GM21786 (cell line): ENCODE data around the gene FCSK.
"Not testable (repeated sequence)": the region's sequence is repeated elsewhere in the genome, so short reads cannot be mapped to it uniquely, and the experiment has no call there.

Experiments used
- ATAC-seq: cut with Tn5 transposase; IDR thresholded peaks from one replicate; pipeline ENCODE4 v1.9.1; 2021; ENCODE audit not compliant: unreplicated experiment

The FCSK gene

DNA sequence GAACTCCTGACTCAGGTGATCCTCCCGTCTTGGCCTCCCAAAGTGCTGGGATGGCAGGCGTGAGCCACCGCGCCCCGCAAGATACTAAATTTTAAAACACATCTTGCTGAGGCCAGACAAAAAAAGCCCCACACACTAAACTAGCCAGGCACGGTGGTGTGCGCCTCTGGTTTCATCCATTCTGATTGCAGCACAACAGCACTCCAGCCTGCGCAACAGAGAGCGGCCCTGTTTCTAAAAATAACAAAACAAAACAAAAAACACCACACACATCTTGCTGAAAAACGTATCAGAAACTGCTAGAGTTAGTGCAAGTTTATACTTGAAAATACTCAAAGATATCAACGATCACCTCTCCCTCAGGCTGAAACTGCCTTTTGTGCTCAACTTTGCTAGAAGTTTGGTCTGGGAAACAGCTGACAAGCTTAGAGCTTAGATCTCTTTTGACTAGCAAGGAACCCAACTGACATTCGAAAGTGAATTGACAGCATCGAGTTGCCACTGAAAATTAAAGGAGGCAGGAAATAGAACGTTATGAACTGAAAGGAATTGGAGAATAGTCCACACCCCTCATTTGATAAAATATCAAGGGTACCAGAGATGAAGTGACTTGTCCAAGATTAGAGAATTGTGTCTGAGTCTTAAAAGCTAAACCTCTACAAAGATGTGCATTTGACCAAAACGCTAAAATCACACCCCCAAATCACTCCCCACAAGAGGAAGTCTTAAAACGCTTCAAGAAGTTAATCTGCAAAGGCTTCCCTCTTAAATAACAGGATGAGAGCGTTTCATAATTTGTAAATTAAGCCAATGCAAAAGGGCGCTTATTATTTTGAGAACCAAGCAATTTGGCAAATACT lies 68.1 kb downstream of the FCSK start:
- no peak for ATAC-seq

DNA sequence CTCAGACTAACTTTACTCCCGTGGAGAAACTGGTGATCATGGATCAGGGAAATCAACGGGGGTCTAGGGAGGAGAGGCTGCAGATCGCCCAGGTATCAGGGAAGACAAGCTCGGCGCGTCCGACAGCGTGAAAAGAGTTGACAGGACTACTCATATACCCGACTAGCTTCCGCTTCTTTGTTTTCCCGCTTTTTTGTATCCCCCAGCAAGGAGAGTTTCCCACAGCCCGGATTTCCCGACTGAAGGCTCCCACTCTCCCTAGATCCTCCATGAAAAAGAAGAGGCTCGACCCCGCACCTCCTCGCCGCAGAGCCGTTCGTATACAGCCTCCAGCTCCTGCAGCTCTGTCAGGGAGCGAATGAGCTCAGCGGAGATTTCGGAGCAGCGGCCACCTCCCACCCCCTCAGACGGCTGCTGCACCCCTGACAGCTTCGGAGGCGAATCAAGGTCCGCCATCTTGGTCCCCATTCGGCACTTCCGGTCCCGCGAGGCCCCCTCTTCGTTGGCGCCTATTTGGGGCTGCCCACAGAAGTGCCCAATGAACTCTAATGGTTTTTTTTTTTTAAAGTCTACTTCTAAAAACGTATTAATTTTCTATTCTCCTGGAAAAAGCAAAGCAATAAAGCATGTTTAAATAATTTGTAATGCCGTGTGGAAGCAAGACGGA lies 68.8 kb downstream of the FCSK start, which contains the start of gene COG4:
COG4 (minus strand) TSS at position 479 of the 667 bp plus-strand sequence; CDS start at position 468, 11 bp downstream.
- ATAC-seq: peak; percentile 53

DNA sequence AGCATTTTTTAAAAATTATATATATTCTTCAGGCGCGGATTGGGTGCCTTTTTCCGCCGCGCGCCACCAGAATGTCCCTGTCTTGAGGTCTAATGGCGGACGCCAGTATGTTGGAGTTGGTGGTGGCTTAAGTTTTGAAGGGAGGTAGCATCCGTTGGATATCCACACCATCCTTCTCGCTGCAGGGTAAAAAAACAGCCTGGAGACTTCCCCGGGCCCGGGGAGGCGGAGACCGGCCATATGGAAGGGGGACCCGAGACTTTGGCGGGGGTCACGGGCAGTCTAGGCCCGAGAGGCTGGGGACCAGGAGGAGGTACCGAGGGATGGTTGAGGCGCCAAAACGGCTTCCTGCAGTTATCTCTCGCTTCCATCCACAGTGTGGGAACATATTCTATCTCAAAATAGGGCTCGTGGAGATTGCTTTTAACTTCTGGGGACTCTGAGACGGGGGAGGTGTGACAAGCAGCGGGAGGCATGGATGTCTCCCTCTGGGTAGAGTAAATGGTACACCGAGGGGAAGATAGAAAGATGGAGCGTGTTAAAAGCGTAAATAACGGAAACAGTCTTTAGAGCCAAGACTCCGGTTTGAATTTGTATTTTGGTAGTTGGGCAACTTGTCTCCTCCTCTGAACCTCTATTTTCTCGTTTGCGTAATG lies 69.5 kb downstream of the FCSK start, which contains the start of gene SF3B3:
SF3B3 (plus strand) TSS at position 74 of the 656 bp plus-strand sequence. CDS start 2,841 bp downstream, outside the sequence.
- ATAC-seq: peak; percentile 40

DNA sequence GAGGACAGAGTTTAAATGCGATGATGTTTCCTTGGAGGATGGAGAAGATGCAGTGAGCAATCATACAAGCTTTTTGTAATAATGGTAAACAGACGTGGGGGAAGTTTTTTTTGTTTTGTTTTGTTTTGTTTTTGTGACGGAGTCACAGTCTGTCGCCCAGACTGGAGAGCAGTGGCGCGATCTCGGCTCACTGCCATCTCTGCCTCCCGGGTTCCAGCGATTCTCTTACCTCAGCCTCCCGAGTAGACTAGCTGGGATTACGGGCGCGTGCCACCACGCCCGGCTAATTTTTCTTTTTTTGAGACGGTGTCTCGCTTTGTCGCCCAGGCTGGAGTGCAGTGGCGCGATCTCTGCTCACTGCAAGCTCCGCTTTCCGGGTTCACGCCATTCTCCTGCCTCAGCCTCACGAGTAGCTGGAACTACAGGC lies 70.0 kb downstream of the FCSK start:
- ATAC-seq: not testable (repeated sequence)

DNA sequence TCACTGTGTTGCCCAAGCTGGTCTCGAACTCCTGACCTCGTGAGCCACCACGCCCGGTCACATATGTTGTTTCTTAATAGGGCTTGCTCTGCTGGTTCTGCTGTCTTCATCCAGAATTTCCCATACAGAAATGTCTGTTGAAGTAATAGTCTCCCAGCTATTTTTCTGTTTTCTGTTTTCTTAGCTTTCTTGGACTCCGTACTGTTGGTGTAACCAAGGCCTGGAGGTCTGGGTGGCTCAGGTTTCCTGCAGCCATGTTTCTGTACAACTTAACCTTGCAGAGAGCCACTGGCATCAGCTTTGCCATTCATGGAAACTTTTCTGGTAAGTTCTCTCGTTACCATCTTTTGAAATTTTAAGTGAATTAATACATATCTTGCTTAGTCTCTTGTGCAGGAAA lies 72.0 kb downstream of the FCSK start:
- no peak for ATAC-seq

DNA sequence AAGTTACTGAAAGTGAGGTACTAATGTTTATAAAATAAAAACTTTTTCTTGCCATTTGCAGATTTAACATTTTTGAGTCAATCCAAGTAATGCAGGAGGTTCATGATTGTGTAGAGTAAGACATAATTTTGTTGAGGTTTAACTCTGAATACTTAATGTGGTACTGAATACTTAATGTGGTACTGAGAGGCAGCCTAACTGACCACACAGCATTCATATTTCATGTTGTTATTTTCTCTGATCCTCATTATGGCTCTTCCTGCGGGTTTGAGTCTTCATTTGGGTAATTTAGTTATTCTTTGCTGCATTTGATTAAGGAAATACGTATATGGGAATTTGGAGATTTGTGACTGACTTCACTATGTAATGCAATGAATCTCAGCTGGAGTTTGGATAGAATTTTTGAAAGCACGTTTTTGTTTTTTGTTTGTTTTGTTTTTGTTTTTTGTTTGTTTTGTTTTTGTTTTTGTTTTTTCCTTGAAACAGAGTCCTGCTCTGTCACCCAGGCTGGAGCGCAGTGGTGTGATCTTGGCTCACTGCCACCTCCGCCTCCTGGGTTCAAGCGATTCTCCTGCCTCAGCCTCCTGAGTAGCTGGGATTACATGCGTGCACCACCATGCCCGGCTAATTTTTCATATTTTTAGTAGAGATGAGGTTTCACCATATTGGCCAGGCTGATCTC lies 73.1 kb downstream of the FCSK start:
- ATAC-seq: no peak

DNA sequence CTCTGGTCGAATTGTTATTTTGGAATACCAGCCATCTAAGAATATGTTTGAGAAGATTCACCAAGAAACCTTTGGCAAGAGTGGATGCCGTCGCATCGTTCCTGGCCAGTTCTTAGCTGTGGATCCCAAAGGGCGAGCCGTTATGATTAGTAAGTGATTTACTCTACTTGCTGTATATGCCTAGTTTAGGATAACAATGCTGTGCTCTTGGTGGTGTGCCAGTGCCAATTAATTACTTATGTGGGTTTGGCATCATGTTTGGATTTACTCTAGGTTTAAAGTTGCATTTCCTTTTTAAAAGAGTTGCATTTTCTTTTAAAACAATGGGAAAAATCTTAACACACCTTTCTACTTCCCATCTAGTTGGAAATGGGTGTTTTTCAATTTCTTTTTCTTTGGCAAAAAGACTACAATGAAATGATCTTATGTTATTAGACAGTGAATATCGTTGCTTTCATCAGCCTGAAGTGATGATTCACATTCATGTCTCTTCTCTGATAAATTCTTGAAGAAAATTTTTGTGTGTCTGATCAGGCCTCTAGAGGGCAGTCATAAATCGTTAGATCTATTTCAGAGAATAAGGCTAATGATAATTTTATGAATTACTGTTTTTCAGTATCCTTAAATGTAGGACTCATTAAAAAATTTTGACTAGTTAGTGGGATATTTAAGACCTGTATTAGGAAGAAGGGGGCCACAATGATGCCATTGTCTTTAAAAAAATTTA lies 74.8 kb downstream of the FCSK start:
- no peak for ATAC-seq
